Measurements from ENCODE around the gene OR6X1.

The OR6X1 gene

GRCh38 chr11:123707206-123707605, 47.1 kb downstream of the OR6X1 start:
- H3K27me3 ChIP-seq (ENCODE audit: control insufficient read depth, insufficient read depth, low read length, poor library complexity, severe bottlenecking): no peaks in the 10 kb centered on the region

GRCh38 chr11:123704341-123704740, 50.0 kb downstream of the OR6X1 start:
- H3K9me3 ChIP-seq (ENCODE audit: control insufficient read depth, low read length): no peaks in the 10 kb centered on the region
- 88 to 92% methylated on average over 3 of the region's 3 CpGs for WGBS, 2 experiments
- H3K27ac ChIP-seq (ENCODE audit: insufficient read depth, low read depth, low read length, poor library complexity, severe bottlenecking): no peak overlapping the region
- no peaks in the 10 kb centered on the region for H3K4me1 ChIP-seq (ENCODE audit: control insufficient read depth, insufficient read depth, low read length)
- H3K36me3 ChIP-seq (ENCODE audit: control insufficient read depth, insufficient read depth, low read length): no peaks in the 10 kb centered on the region
- no peaks in the 10 kb centered on the region for H3K27me3 ChIP-seq (ENCODE audit: control insufficient read depth, insufficient read depth, low read length, poor library complexity, severe bottlenecking)
- H3K4me3 ChIP-seq (ENCODE audit: insufficient read depth, low read depth, low read length): no peak overlapping the region

More at GRCh38 chr11:123707206-123707605, 47.1 kb downstream of the OR6X1 start:
- Histone ChIP-seq H3K27ac (ENCODE audit: insufficient read depth, low read depth, low read length, poor library complexity, severe bottlenecking) (no peak overlapping the region), H3K4me1 (ENCODE audit: control insufficient read depth, insufficient read depth, low read length) (no peaks in the 10 kb centered on the region), H3K36me3 (ENCODE audit: control insufficient read depth, insufficient read depth, low read length) (no peaks in the 10 kb centered on the region), H3K4me3 (ENCODE audit: insufficient read depth, low read depth, low read length) (no peak overlapping the region), H3K9me3 (ENCODE audit: control insufficient read depth, low read length) (no peaks in the 10 kb centered on the region)
- WGBS, 2 experiments: 96 to 100% methylated on average over 1 to 3 of the region's 3 CpGs

Data from ectodermal cell (in vitro differentiated cells).